Muscle of leg (tissue), 11 donors: ENCODE data around the gene ATAD1. TPM values are rescaled to one million over a fixed set of nuclear protein-coding genes. Genes with fewer than 3 reads are reported as not detected.
A peak's percentile ranks its signal among the peaks of the same experiment; 100 is the strongest.
"Not testable (repeated sequence)": the region's sequence is repeated elsewhere in the genome, so short reads cannot be mapped to it uniquely, and the experiment has no call there.

ENCODE experiments used
- DNase-seq: peaks from one replicate; pipeline ENCODE4 v3.0.0; 2013
- H3K27ac ChIP-seq: one replicate; pipeline ENCODE4 v1.5.1; 2013; ENCODE audit warnings: mild to moderate bottlenecking, low read length, control low read depth
- H3K27me3 ChIP-seq: one replicate; pipeline ENCODE4 v1.6.1; 2013; ENCODE audit warnings: low read length; ENCODE audit not compliant: control insufficient read depth, insufficient read depth
- H3K36me3 ChIP-seq: one replicate; pipeline ENCODE4 v1.6.1; 2013; ENCODE audit warnings: low read length; ENCODE audit not compliant: control insufficient read depth, insufficient read depth
- H3K4me1 ChIP-seq: one replicate; pipeline ENCODE4 v1.6.1; 2013; ENCODE audit warnings: low read length; ENCODE audit not compliant: control insufficient read depth, insufficient read depth
- H3K4me3 ChIP-seq: one replicate; pipeline ENCODE4 v1.5.1; 2013; ENCODE audit warnings: low read length, control low read depth
- H3K9me3 ChIP-seq: replicated peaks from 2 replicates; pipeline ENCODE4 v1.6.1; 2013; ENCODE audit warnings: low read depth, low read length; ENCODE audit not compliant: control insufficient read depth
- WGBS: methylation state at CpG from one replicate; pipeline ENCODE4 v1.1.5; 2013; ENCODE audit warnings: missing lambda C conversion rate; ENCODE audit not compliant: insufficient coverage; 5-methylcytosine and 5-hydroxymethylcytosine counted together
- polyA plus RNA-seq, 8 donors: library from polyadenylated mRNA; unstranded; fragments of 120-200 nt; gene quantifications; one replicate each; pipeline versions ENCODE4 v1.2.1 to v1.2.3, GENCODE V29; 2013; ENCODE audit warnings: inconsistent platforms in 1 of 8, low replicate concordance in 1 of 8; ENCODE audit not compliant: insufficient read length in 8 of 8, insufficient read depth in 1 of 8
- total RNA-seq: library from RNA; stranded (reverse); fragments of 120-200 nt; gene quantifications from one replicate; pipeline ENCODE4 v1.2.4, GENCODE V29; 2013

Gene ATAD1
- total and polyA plus RNA-seq, 9 donors = 23.1 to 28.1 (median 26.6) TPM

GRCh38 chr10:87862679-87863052, 44.6 kb upstream of the ATAD1 start:
- DNase-seq = no peak
- Histone ChIP-seq H3K9me3 (no peaks in the 10 kb centered on the region), H3K4me1 (peaks cover 7% of the 10 kb centered on the region), H3K27me3 (no peaks in the 10 kb centered on the region), H3K27ac (peak overlapping the region; percentile 96), H3K4me3 (peak overlapping the region; percentile 92), H3K36me3 (no peaks in the 10 kb centered on the region)
- WGBS = 0% methylated on average over 17 of the region's 21 CpGs

DNA sequence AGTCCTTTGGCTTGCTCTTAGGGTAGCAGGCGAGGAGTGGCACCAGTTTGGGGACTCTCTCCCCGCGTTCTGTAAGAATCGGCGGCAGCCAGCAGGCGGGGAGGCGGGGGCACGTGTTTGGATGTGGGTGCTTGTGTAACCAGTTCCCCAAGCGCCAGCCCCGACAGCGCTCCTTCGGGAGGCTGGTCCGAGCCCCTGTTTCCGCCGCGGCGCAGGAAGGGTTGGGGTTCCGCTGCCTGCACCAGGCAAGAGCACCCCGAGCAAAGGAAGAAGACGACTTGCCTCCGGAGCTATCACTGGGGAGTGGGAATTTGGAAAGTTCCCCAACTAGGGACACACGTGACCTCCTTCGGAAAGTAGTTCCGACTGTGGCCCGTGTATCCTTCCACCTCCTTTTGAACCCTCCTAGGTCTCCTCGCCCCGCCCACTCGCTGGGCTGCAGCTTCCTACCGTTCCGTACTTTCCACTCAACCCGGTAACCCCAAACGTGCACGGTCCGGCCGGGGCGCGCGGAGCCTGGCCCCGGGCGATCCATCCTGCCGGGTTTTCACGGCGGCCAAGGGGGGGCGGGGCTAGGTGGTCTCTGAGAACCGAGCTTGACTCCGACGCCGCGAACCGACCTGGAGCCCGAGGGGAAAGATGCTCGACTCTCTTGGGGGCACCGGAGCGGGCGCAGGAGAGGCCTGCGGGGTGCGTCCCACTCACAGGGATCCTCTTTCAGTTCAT, 44.1 kb upstream of the ATAD1 start:
- Histone ChIP-seq H3K4me3 (peak overlapping the region; percentile 92), H3K27ac (peak overlapping the region; percentile 96), H3K36me3 (no peaks in the 10 kb centered on the region), H3K9me3 (no peaks in the 10 kb centered on the region), H3K4me1 (peaks cover 7% of the 10 kb centered on the region), H3K27me3 (no peaks in the 10 kb centered on the region)
- peak; percentile 99 for DNase-seq
- under 1% methylated on average over 51 of the region's 57 CpGs for WGBS

DNA sequence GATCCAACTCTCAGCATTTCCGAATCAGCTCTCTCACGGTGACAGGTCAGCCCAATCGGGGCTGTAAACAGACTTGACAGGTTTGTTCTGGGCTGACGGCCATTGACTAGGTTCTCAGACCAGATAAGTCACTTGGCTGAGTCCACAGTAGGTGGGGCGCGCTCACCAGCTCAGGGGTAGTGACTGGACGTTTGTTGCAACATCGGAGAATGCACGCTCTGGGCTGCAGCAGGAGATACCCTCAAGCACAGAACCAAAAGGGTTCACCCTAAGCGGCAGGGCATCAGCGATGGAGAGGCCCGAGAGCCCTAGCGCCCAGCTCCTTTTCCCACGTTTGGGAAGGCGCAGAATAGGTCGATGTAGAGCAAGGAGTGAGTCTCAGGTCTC, 43.5 kb upstream of the ATAD1 start:
- no peaks in the 10 kb centered on the region for H3K27me3 ChIP-seq
- peak overlapping the region; percentile 92 for H3K4me3 ChIP-seq
- WGBS = 5% methylated on average over 16 of the region's 16 CpGs
- H3K4me1 ChIP-seq = peaks cover 7% of the 10 kb centered on the region
- DNase-seq = peak; percentile 65
- no peaks in the 10 kb centered on the region for H3K36me3 ChIP-seq
- no peaks in the 10 kb centered on the region for H3K9me3 ChIP-seq
- H3K27ac ChIP-seq = peak overlapping the region; percentile 96

- Histone ChIP-seq H3K4me1 (peaks cover 7% of the 10 kb centered on the region), H3K9me3 (no peaks in the 10 kb centered on the region), H3K27me3 (no peaks in the 10 kb centered on the region), H3K4me3 (no peak overlapping the region), H3K27ac (no peak overlapping the region), H3K36me3 (no peaks in the 10 kb centered on the region)
- 20% methylated on average over 1 of the region's 4 CpGs for WGBS
- no peak for DNase-seq
Measured at GRCh38 chr10:87860816-87861403, 42.9 kb upstream of the ATAD1 start.

- H3K27me3 ChIP-seq = no peaks in the 10 kb centered on the region
- H3K4me1 ChIP-seq = peaks cover 7% of the 10 kb centered on the region
- no peak overlapping the region for H3K27ac ChIP-seq
- DNase-seq = peak; percentile 82
- 29% methylated on average over 1 of the region's 3 CpGs for WGBS
- H3K4me3 ChIP-seq = no peak overlapping the region
- H3K36me3 ChIP-seq = no peaks in the 10 kb centered on the region
- no peaks in the 10 kb centered on the region for H3K9me3 ChIP-seq
Measured at GRCh38 chr10:87860156-87860795, 42.2 kb upstream of the ATAD1 start.

DNA sequence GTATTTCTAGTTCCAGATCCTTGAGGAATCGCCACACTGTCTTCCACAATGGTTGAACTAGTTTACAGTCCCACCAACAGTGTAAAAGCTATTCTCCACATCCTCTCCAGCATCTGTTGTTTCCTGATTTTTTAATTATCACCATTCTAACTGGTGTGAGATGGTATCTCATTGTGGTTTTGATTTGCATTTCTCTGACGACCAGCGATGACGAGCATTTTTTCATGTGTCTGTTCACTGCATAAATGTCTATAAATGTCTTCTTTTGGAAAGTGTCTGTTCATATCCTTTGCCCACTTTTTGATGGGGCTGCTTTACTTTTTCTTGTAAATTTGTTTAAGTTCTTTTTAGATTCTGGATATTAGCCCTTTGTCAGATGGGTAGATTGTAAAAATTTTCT, 37.6 kb upstream of the ATAD1 start:
- WGBS = no CpG with 5 or more reads among the region's 4 CpGs
- H3K4me1 ChIP-seq = not testable (repeated sequence)

DNA sequence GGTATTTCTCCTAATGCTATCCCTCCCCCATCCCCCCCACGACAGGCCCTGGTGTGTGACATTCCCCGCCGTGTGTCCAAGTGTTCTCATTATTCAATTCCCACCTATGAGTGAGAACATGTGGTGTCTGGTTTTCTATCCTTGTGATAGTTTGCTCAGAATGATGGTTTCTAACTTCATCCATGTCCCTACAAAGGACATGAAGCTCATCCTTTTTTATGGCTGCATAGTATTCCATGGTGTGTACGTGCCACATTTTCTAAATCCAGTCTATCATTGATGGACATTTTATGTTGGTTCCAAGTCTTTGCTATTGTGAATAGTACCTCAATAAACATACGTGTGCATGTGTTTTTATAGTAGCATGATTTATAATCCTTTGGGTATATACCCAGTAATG, 37.2 kb upstream of the ATAD1 start:
- no CpG with 5 or more reads among the region's 5 CpGs for WGBS
- DNase-seq, H3K27ac ChIP-seq, H3K4me1 ChIP-seq, H3K9me3 ChIP-seq, H3K27me3 ChIP-seq, H3K4me3 ChIP-seq, H3K36me3 ChIP-seq: not testable (repeated sequence)

More for the DNA sequence above, 37.6 kb upstream of the ATAD1 start:
- not testable (repeated sequence) for H3K36me3 ChIP-seq, H3K27me3 ChIP-seq, H3K9me3 ChIP-seq, H3K4me3 ChIP-seq, DNase-seq, H3K27ac ChIP-seq

GRCh38 chr10:87852089-87852488, 34.1 kb upstream of the ATAD1 start:
- Histone ChIP-seq H3K4me1 (no peaks in the 10 kb centered on the region), H3K27ac (no peak overlapping the region), H3K4me3 (no peak overlapping the region), H3K9me3 (no peaks in the 10 kb centered on the region), H3K36me3 (no peaks in the 10 kb centered on the region), H3K27me3 (no peaks in the 10 kb centered on the region)
- WGBS = no CpG with 5 or more reads among the region's 1 CpG
- no peak for DNase-seq

DNA sequence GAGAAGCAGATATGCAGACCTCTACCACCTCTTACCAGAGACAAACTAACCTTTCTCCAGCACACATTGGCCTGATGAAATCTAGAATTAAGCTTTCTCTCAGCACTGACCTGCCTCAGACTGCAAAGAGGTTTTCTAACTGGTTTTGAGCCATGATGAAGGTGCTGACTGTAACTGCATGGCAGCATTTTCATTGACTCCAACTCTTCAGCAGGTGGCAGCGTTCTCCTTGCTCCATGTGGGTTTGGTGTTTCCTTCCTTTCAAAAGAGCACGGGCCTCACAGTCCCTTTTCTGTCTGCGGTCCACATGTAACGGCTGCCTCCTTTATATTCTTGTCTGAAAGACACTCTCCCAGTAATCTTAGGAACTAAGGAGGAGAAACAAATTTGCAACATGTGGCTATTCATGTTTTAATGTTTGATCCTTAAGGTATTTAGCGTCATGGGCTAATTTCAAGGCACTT, 32.7 kb upstream of the ATAD1 start:
- H3K36me3 ChIP-seq = no peaks in the 10 kb centered on the region
- no peaks in the 10 kb centered on the region for H3K9me3 ChIP-seq
- no CpG with 5 or more reads among the region's 5 CpGs for WGBS
- H3K4me3 ChIP-seq = no peak overlapping the region
- H3K27ac ChIP-seq = no peak overlapping the region
- H3K27me3 ChIP-seq = no peaks in the 10 kb centered on the region
- DNase-seq = peak; percentile 79
- H3K4me1 ChIP-seq = no peaks in the 10 kb centered on the region

DNA sequence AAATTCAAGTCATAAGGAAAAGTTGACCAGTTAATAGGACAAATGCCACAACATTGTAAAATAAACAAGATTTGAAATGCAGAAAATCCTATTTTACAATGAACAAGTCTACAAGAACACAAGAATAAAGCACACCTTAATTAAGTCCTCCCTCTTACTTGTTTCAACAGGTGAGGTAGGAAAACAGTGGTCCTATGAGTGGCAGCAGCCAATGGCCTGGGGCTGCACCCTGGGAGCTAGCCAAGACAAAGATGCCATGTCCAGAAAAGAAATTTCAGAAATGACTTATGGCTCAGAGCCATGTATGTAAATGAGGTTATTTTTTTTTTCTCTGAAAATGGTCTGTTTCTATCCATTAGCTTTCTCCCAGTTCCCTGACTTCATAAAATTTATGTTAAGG, 31.0 kb upstream of the ATAD1 start:
- no peak overlapping the region for H3K27ac ChIP-seq
- DNase-seq = no peak
- H3K4me1 ChIP-seq = no peaks in the 10 kb centered on the region
- no peaks in the 10 kb centered on the region for H3K36me3 ChIP-seq
- H3K4me3 ChIP-seq = no peak overlapping the region
- H3K9me3 ChIP-seq = no peaks in the 10 kb centered on the region
- H3K27me3 ChIP-seq = no peaks in the 10 kb centered on the region
